Subcutaneous adipose tissue (tissue), 4 donors: Measurements from ENCODE around the gene PPOX. TPM values are rescaled to one million over a fixed set of nuclear protein-coding genes. Genes with fewer than 3 reads are reported as not detected.

ENCODE experiments used
- CTCF ChIP-seq: fragments of 450-650 bp; IDR thresholded peaks from one replicate; pipeline ENCODE4 v1.5.1; 2016; ENCODE audit warnings: low read depth, mild to moderate bottlenecking, control low read depth, antibody characterized with exemption, moderate library complexity
- total RNA-seq, 4 donors: library from RNA; depleted of rRNA; stranded (reverse); fragments of >200 nt; gene quantifications; one replicate each; pipeline ENCODE4 v1.1.0, GENCODE V29; 2016

The PPOX gene
- total RNA-seq, 4 donors from 2014 or later = 7.7 to 28.4 (median 17.8) TPM

- TF ChIP-seq CTCF = no peak
Measured at GRCh38 chr1:161188381-161188780, 22.2 kb downstream of the PPOX start.

DNA sequence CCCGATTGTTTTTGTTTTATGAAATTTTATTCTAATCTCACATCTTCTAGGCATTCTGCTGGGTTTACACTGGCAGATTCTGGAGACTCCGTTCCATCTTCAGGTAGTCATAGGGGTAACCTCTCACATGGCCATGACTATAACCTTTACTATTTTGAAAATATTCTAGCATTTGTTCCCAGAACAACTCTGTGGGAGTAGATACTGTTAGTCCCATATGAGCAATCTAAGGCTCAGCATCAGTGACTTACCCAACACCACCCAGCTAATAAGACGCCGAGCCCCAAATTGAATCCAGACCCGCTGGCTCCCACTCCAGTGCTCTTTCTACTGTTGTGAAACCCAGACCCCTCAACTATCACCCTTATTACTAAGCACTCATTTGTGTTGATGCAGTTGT lies 22.8 kb downstream of the PPOX start:
- no peak for TF ChIP-seq CTCF

- TF ChIP-seq CTCF = no peak
Measured at GRCh38 chr1:161190962-161191521, 24.8 kb downstream of the PPOX start.

DNA sequence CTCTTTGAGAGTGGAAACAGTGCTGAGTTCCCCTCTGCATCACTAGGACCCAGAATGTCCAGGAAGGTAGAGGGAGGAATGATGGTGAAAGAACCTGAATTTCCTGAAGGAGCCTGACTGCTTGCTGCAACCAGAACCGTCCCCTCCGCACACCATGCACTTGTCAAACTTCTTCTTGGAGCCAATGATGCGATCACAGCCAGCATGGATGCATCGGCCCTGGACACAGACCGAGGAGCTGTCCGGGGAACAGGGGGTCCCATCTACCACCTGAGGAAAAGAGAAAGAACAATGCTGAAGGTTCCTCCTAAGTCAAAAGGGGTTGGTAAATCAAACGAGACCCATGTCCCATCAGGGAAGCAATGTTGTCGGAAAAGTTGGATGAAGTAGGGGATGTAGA lies 25.7 kb downstream of the PPOX start:
- no peak for TF ChIP-seq CTCF

DNA sequence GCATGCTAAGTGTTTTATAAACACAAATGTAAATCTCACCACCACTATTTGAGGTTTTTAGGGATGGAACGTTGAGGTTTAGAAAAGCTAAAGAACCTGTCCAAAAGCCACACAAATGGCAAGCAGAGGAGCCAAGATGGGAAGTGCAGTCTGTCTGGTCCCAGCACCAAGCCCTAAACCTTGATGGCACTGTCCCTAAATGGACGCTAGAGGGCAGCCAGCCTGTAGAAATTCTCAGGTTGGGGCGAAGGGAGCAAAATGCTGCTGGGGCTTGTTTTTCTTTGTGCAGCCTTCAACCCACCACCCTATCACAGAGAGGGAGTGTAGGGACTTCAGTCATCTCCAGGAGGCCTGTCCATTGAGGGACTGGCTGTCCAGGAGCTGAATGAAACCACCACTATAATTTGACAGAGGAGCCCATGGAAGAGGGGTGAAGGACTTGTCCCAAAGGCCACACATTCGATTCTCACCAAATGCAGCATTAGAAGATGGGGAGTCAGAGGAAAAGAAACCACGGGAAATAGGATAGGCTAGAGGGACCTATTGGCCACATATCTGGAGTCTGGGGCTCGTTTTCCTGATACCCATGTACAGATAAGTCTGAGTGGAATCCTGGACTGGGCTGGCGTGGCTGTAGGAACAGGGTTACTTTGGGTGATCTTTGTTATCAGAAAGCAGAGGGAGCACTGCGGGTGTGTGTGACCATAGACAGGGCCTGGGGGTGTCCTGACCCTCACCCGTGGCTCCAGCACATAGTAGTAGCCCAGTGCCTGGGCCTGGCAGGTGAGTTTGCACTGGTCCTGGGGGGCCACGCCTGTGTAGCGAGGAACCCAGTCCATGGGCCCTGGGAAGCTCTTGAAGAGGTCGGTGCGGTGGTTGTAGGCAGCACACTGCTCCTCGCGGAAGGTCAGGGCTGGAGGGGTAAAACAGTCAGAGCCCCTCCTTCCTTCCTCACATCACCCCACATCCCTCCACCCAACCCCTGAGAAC lies 26.5 kb downstream of the PPOX start:
- TF ChIP-seq CTCF = no peak

DNA sequence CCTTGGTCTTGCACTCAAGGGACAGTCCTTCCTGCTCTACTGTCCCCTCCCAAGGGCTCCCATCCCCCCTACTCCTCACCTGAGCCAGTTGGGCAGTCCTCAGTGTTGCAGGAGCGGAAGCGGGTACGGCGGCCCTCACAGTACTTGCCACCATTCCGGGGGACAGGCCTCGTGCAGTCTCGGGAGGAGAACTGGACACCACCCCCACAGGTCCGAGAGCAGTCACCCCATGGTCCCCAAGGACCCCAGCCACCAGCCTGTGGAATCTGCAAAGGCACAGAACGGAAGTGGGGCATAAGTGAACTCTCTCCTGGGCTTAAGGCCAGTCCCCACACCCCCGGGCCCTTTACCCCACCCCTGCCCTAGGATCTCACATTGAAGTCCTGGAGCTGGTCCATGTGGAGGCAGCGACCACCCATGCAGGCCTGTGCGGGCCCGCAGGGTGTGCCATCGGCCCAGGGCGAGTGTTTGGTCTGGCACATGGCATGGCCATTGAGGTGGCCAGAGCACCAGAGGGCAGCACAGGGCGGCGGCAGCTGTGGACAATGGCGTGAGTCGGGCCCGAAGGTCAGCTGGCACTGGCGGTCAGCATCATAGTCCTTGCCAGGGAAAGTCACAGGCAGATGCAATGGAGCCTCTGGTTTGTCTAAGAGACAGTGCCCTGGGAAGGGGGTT lies 27.5 kb downstream of the PPOX start:
- no peak for TF ChIP-seq CTCF

GRCh38 chr1:161195171-161195570 lies 28.9 kb downstream of the PPOX start:
- TF ChIP-seq CTCF = no peak
